IgD-negative memory B cell (primary cell): ENCODE measurements around the gene PCSK2. TPM values are rescaled to one million over a fixed set of nuclear protein-coding genes. Genes with fewer than 3 reads are reported as not detected.
A peak's percentile ranks its signal among the peaks of the same experiment; 100 is the strongest.

Source experiments
- H3K27ac Mint-ChIP-seq, 3 donors: one replicate each; pipeline ENCODE4 v1.8.0; 2020 to 2022; ENCODE audit warnings: mild to moderate bottlenecking in 3 of 3, mixed read lengths in 3 of 3, moderate library complexity in 1 of 3
- H3K27me3 Mint-ChIP-seq: one replicate; pipeline ENCODE4 v1.8.0; 2021; ENCODE audit warnings: mixed read lengths
- H3K36me3 Mint-ChIP-seq: one replicate; pipeline ENCODE4 v1.8.0; 2020; ENCODE audit warnings: mild to moderate bottlenecking, mixed read lengths
- H3K4me1 Mint-ChIP-seq, 3 donors: one replicate each; pipeline ENCODE4 v1.8.0; 2020 to 2022; ENCODE audit warnings: mixed read lengths in 3 of 3, mild to moderate bottlenecking in 1 of 3
- H3K4me3 Mint-ChIP-seq, 4 donors: one replicate each; pipeline ENCODE4 v1.8.0; 2020 to 2022; ENCODE audit warnings: mild to moderate bottlenecking in 4 of 4, mixed read lengths in 4 of 4, moderate library complexity in 3 of 4
- H3K9me3 Mint-ChIP-seq, 3 donors: one replicate each; pipeline ENCODE4 v1.8.0; 2020 to 2021; ENCODE audit warnings: mixed read lengths in 3 of 3, mild to moderate bottlenecking in 1 of 3
- polyA plus RNA-seq: library from polyadenylated mRNA; unstranded; fragments of 300-500 nt; fragmentation: Illumina TruSeq; gene quantifications from one replicate; pipeline ENCODE4 v1.2.3, GENCODE V29; 2021

PCSK2 gene
- polyA plus RNA-seq, 1 donor from 2014 or later: not detected

GRCh38 chr20:17508756-17509155 lies 281.9 kb downstream of the PCSK2 start:
- Mint-ChIP-seq H3K27ac (no peak overlapping the region), H3K4me3 (no peak overlapping the region), H3K27me3 (peaks cover 3% of the 10 kb centered on the region), H3K9me3 (no peaks in the 10 kb centered on the region), H3K36me3 (no peaks in the 10 kb centered on the region), H3K4me1 (peaks cover 6 to 16% (median 10%) of the 10 kb centered on the region in 3 donors)

- peaks cover 3% of the 10 kb centered on the region for H3K27me3 Mint-ChIP-seq
- H3K27ac Mint-ChIP-seq: no peak overlapping the region
- H3K36me3 Mint-ChIP-seq: no peaks in the 10 kb centered on the region
- H3K9me3 Mint-ChIP-seq: no peaks in the 10 kb centered on the region
- H3K4me1 Mint-ChIP-seq: peaks cover 2 to 12% (median 6%) of the 10 kb centered on the region in 3 donors
- no peak overlapping the region for H3K4me3 Mint-ChIP-seq
Observed at GRCh38 chr20:17510548-17510947, 283.7 kb downstream of the PCSK2 start.

DNA sequence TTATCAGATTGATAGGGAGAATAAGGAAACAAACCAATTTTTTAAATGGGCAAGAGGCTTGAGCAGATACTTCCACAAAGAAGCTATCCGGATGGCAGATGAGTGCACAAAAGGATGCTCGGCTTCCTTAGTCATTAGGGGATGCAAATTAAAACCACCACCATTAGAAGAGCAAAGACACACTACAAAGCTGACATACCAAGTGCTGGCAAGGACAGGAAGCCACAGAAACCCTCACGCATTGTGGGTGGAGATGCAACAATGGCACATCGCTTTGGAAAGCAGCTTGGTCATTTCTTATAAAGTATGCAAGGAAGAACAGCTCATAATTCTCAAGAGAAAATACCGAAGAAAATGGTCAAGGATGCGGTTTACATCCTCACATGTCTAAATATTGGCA lies 284.6 kb downstream of the PCSK2 start:
- H3K9me3 Mint-ChIP-seq: no peaks in the 10 kb centered on the region
- H3K27ac Mint-ChIP-seq: no peak overlapping the region
- H3K4me1 Mint-ChIP-seq: peaks cover 0 to 6% (median 2%) of the 10 kb centered on the region in 3 donors
- no peak overlapping the region for H3K4me3 Mint-ChIP-seq
- H3K36me3 Mint-ChIP-seq: no peaks in the 10 kb centered on the region
- peaks cover 3% of the 10 kb centered on the region for H3K27me3 Mint-ChIP-seq

- no peak overlapping the region for H3K27ac Mint-ChIP-seq
- H3K9me3 Mint-ChIP-seq: no peaks in the 10 kb centered on the region
- no peaks in the 10 kb centered on the region for H3K36me3 Mint-ChIP-seq
- peaks cover 0 to 4% (median 2%) of the 10 kb centered on the region in 3 donors for H3K4me1 Mint-ChIP-seq
- no peak overlapping the region for H3K4me3 Mint-ChIP-seq
- peaks cover 7% of the 10 kb centered on the region for H3K27me3 Mint-ChIP-seq
Observed at GRCh38 chr20:17513939-17514338, 287.1 kb downstream of the PCSK2 start.

- Mint-ChIP-seq H3K36me3 (no peaks in the 10 kb centered on the region), H3K27me3 (peaks cover 7% of the 10 kb centered on the region), H3K9me3 (no peaks in the 10 kb centered on the region), H3K4me1 (peaks cover 0 to 4% (median 2%) of the 10 kb centered on the region in 3 donors), H3K4me3 (no peak overlapping the region), H3K27ac (no peak overlapping the region)
Observed at GRCh38 chr20:17515053-17515452, 288.2 kb downstream of the PCSK2 start.

DNA sequence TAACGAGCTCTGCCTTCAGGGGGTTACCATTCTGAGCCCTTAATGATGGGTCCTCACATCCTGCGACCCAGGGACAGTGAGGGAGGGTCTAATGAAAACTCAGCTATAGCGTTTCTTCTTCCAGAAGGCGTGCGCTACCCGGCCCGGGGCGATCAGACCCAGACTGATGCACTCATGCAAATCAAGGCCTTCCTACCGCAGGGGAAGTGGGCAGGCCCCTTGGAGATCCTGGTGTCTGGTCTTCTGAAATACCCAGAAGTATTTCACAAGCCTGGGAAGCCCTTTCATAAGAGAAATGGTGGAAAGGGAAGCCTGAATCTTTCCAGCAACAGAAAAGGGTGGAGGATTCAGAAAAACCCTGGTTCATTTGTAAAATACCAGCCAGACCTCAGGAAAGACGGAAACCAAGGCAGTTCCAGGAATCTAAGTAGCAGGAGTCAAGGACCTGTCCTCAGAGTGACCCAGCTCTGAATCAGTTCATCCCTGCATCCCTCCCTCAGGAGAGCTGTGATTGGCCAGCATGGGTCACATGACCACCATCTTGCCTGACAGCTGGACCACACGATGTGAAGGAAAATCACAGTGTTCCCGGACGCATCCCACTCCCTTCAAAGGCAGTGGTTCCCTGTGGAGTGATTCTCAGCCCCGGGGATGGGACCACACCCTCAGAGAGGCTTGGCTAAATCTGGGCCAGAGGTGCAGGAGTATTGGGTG lies 291.7 kb downstream of the PCSK2 start:
- Mint-ChIP-seq H3K4me3 (no peak overlapping the region), H3K27me3 (peaks cover 7% of the 10 kb centered on the region), H3K36me3 (peaks cover 3% of the 10 kb centered on the region), H3K4me1 (no peaks in the 10 kb centered on the region), H3K27ac (no peak overlapping the region), H3K9me3 (no peaks in the 10 kb centered on the region)

DNA sequence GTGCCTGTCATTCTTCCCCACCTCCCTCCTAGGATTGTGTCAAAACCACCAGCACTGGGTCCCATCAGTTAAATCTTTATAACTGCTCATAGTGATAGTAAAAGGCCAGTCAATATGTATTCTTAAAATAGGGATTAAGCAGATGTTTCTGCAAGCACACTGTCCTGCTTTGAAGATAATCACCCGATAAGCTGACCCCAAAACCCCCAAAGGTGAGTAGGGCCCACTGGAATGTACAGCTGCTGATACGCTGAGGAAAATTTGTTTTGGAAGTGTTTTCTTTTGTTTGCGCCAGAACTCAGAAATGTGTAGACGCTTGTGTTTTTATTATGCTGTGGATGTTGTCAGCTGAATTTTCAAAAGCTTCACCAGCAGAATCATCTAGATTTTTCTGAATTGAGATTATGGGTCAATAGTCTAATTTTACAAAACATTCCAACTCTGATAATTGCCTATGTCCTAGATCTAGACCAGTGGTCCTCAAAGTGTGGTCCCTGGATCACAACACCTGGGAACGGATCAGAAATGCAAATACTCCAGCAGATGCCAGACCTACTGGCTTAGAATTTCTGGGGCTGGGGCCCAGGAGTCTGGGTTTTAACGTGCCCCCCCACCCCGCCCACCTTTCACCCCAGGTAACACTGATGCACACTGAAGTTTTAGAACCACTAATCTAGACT lies 292.9 kb downstream of the PCSK2 start:
- Mint-ChIP-seq H3K27ac (no peak overlapping the region), H3K9me3 (no peaks in the 10 kb centered on the region), H3K27me3 (peaks cover 5% of the 10 kb centered on the region), H3K36me3 (peaks cover 3% of the 10 kb centered on the region), H3K4me3 (no peak overlapping the region), H3K4me1 (no peaks in the 10 kb centered on the region)

- Mint-ChIP-seq H3K4me1 (no peaks in the 10 kb centered on the region), H3K27me3 (peaks cover 5% of the 10 kb centered on the region), H3K27ac (no peak overlapping the region), H3K4me3 (no peak overlapping the region), H3K9me3 (no peaks in the 10 kb centered on the region), H3K36me3 (peaks cover 3% of the 10 kb centered on the region)
Observed at GRCh38 chr20:17520583-17520982, 293.7 kb downstream of the PCSK2 start.

DNA sequence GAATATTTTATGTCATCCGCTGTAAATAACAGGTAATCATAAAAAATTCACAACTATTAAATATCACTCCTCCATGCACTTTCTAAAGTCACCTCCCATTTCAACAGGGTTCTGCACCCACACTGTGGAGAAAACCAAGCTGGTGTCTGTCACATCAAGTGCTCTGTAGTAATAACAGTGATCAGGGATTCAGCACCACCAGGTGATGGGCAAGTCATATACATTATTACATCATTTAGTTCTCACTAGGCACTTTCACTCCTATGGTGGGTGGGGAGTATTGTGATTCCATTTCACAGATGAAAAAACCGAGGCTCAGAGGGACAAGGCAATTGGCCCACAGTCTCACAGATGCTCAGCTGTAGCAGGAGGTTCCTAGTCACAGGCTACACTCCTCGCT lies 295.7 kb downstream of the PCSK2 start:
- Mint-ChIP-seq H3K4me1 (no peaks in the 10 kb centered on the region), H3K36me3 (peaks cover 3% of the 10 kb centered on the region), H3K4me3 (no peak overlapping the region), H3K9me3 (no peaks in the 10 kb centered on the region), H3K27ac (no peak overlapping the region), H3K27me3 (peaks cover 8% of the 10 kb centered on the region)

DNA sequence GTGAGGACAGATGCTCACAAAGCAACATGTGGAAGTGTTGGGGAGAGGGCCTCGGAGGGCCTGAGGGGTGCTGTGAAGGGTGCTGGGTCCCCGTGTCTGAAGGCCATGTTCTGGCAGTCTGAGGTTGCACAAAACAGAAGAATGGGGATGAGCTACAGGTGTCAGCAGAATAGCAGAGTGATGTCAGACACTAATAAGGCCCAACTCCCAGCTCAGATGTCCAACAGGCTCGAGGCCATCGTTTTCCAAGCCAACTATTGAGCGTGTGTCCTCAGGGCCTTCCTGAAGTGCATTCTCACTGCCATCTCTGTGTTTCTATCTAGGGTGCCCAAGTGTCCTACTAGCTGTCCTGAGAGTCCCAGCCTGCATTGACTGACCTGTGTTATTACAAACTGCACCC lies 296.5 kb downstream of the PCSK2 start:
- peaks cover 7% of the 10 kb centered on the region for H3K27me3 Mint-ChIP-seq
- H3K27ac Mint-ChIP-seq: no peak overlapping the region
- H3K4me3 Mint-ChIP-seq: no peak overlapping the region
- H3K36me3 Mint-ChIP-seq: peaks cover 3% of the 10 kb centered on the region
- H3K4me1 Mint-ChIP-seq: no peaks in the 10 kb centered on the region
- no peaks in the 10 kb centered on the region for H3K9me3 Mint-ChIP-seq

- H3K27ac Mint-ChIP-seq: no peak overlapping the region
- peaks cover 10% of the 10 kb centered on the region for H3K27me3 Mint-ChIP-seq
- H3K36me3 Mint-ChIP-seq: peaks cover 5% of the 10 kb centered on the region
- no peaks in the 10 kb centered on the region for H3K4me1 Mint-ChIP-seq
- H3K9me3 Mint-ChIP-seq: no peaks in the 10 kb centered on the region
- no peak overlapping the region for H3K4me3 Mint-ChIP-seq
Observed at GRCh38 chr20:17524560-17524959, 297.7 kb downstream of the PCSK2 start.

DNA sequence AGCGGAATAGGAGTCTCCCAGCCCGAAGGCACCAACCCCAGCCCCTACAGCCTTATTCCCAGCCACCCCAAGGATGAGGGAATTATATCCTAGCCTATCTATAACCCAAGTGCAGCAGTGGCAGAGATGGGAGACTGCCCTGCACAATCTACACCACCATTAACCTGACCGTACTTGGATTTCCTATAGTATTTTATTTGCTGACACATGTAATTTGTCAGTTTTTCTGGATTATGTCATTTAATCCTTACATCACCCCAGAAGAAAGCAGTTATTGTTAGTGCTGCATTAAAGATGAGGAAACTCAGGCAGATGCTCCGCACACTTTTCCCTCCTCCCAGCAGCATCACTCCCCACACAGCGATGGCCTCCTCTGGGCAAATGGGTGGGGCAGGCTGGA lies 298.3 kb downstream of the PCSK2 start:
- Mint-ChIP-seq H3K4me1 (peaks cover 0 to under 1% (median 0%) of the 10 kb centered on the region in 3 donors), H3K9me3 (no peaks in the 10 kb centered on the region), H3K27me3 (peaks cover 13% of the 10 kb centered on the region), H3K4me3 (no peak overlapping the region), H3K36me3 (peaks cover 5% of the 10 kb centered on the region), H3K27ac (no peak overlapping the region)

DNA sequence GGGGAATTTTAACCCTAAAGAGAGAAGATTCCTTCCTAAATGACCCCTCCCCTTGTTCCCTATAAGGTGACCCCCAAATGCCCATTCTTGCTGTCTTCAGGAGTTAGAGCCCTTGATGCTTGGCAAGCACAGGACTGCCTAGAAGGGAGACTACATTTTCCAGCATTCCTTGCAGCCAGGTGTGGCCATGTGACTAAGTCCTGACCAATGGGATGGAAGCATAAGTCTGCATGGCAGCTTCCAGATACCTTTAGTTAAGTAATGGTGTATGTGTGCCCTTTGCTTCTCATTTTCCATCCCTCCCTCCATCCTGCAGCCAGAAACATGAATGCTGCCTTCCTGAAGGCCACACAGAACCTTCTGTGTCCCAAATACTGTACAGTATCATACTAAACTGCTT lies 298.8 kb downstream of the PCSK2 start:
- H3K36me3 Mint-ChIP-seq: peaks cover 2% of the 10 kb centered on the region
- H3K27ac Mint-ChIP-seq: no peak overlapping the region
- H3K4me3 Mint-ChIP-seq: no peak overlapping the region
- peaks cover 0 to 5% (median 3%) of the 10 kb centered on the region in 3 donors for H3K4me1 Mint-ChIP-seq
- no peaks in the 10 kb centered on the region for H3K9me3 Mint-ChIP-seq
- peaks cover 17% of the 10 kb centered on the region for H3K27me3 Mint-ChIP-seq

DNA sequence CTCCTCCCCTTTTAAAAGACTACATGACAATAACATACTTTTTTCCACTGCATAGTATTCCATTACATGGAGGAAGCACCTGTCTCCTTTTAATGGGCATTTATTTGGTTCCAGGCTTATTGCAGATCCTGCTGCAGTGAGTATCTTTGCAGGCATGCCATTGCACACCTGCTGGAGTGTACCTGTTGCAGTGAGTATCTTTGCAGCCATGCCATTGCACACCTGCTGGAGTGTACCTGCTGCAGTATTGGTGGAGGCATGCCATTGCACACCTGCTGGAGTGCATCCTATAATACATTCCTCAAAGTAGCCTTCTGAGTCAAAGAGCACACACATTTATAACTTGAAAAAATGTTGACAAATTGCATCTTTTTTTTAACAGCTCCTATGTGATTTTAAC lies 302.7 kb downstream of the PCSK2 start:
- Mint-ChIP-seq H3K4me3 (no peak overlapping the region), H3K27ac (no peak overlapping the region), H3K4me1 (peaks cover 2 to 8% (median 5%) of the 10 kb centered on the region in 3 donors), H3K36me3 (peaks cover 2% of the 10 kb centered on the region), H3K9me3 (no peaks in the 10 kb centered on the region), H3K27me3 (peaks cover 25% of the 10 kb centered on the region)

DNA sequence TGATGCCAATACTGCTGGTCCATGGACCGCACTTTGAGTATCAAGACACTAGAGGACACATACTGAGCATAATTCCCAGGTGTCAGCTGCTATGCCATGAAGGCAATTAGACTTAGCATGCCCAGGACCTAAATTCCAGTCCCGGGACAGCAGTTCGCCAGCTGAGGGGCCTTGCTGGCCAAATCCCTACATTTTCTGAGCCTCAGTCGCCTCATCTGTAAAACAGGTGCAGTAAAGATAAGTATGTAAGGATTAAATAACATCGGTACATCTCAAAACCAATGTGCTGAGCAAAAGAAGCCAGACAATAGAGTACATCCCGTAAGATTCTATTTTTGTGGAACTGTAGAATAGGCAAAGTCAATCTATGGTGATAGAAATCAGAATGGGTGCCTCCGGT lies 303.3 kb downstream of the PCSK2 start:
- H3K4me1 Mint-ChIP-seq: peaks cover 2 to 8% (median 5%) of the 10 kb centered on the region in 3 donors
- H3K36me3 Mint-ChIP-seq: peaks cover 2% of the 10 kb centered on the region
- no peak overlapping the region for H3K27ac Mint-ChIP-seq
- H3K9me3 Mint-ChIP-seq: no peaks in the 10 kb centered on the region
- H3K27me3 Mint-ChIP-seq: peaks cover 25% of the 10 kb centered on the region
- peak overlapping the region; percentile 30 to 86 (median 50) for H3K4me3 Mint-ChIP-seq
